Smooth muscle cell (in vitro differentiated cells): ENCODE results near the gene ALDH5A1. TPM values are rescaled to one million over a fixed set of nuclear protein-coding genes. Genes with fewer than 3 reads are reported as not detected.

Experiments
- DNase-seq: peaks from one replicate; lab custom pipeline; 2025; ENCODE audit not compliant: unreplicated experiment; lab: John Stamatoyannopoulos, UW
- H2AFZ ChIP-seq: fragments of 200-600 bp; sonication (generic); 2 replicates; pipeline ENCODE4 v1.6.0; 2016; ENCODE audit warnings: antibody characterized with exemption, low read depth, mild to moderate bottlenecking
- H3F3A ChIP-seq: fragments of 200-600 bp; sonication (generic); 2 replicates; pipeline ENCODE4 v1.6.0; 2017; ENCODE audit warnings: antibody characterized with exemption, low read depth
- H3K27ac ChIP-seq: fragments of 200-600 bp; sonication (generic); 2 replicates; pipeline ENCODE4 v1.5.1; 2016; ENCODE audit warnings: low read depth, mild to moderate bottlenecking
- H3K27me3 ChIP-seq: fragments of 200-600 bp; sonication (generic); 2 replicates; pipeline ENCODE4 v1.6.1; 2016; ENCODE audit warnings: low read depth, mild to moderate bottlenecking
- H3K36me3 ChIP-seq: fragments of 200-600 bp; sonication (generic); 2 replicates; pipeline ENCODE4 v1.5.1; 2016; ENCODE audit warnings: low read depth
- H3K4me1 ChIP-seq: fragments of 200-600 bp; sonication (generic); 2 replicates; pipeline ENCODE4 v1.5.1; 2016; ENCODE audit warnings: low read depth
- H3K4me2 ChIP-seq: fragments of 200-600 bp; sonication (generic); 2 replicates; pipeline ENCODE4 v1.6.0; 2016; ENCODE audit warnings: mild to moderate bottlenecking
- H3K4me3 ChIP-seq: fragments of 200-600 bp; sonication (generic); 2 replicates; pipeline ENCODE4 v1.5.1; 2016; ENCODE audit warnings: mild to moderate bottlenecking
- H3K79me2 ChIP-seq: fragments of 200-600 bp; sonication (generic); 2 replicates; pipeline ENCODE4 v1.6.0; 2016; ENCODE audit warnings: low read depth, mild to moderate bottlenecking
- H3K9ac ChIP-seq: fragments of 200-600 bp; sonication (generic); 2 replicates; pipeline ENCODE4 v1.6.0; 2016; ENCODE audit warnings: low read depth
- H3K9me3 ChIP-seq: fragments of 200-600 bp; sonication (generic); replicated peaks from 2 replicates; pipeline ENCODE4 v1.5.1; 2016; ENCODE audit warnings: low read depth
- H4K20me1 ChIP-seq: fragments of 200-600 bp; sonication (generic); 2 replicates; pipeline ENCODE4 v1.6.0; 2016; ENCODE audit warnings: low read depth
- CTCF ChIP-seq: fragments of 200-600 bp; sonication (generic); IDR thresholded peaks from 2 replicates; pipeline ENCODE4 v1.5.1; 2017; ENCODE audit warnings: borderline replicate concordance, mild to moderate bottlenecking, antibody characterized with exemption; ENCODE audit not compliant: insufficient read depth, poor library complexity, severe bottlenecking
- WGBS: methylation state at CpG from one replicate; pipeline ENCODE4 v1.1.7; 2016; ENCODE audit warnings: low lambda C conversion rate; 5-methylcytosine and 5-hydroxymethylcytosine counted together
- polyA plus RNA-seq: library from polyadenylated mRNA; unstranded; fragments of >200 nt; fragmentation: Nextera tagmentation; extraction: Ambion mirVana; gene quantifications from 2 replicates; pipeline ENCODE4 v1.2.1, GENCODE V29; 2016
- total RNA-seq: library from RNA; depleted of rRNA; stranded (reverse); fragments of >200 nt; gene quantifications from 2 replicates; pipeline ENCODE4 v1.2.3, GENCODE V29; 2014

The ALDH5A1 gene
- total and polyA plus RNA-seq, 2 experiments from 2014 or later, result 1.7 to 3.0 TPM

GRCh38 chr6:24469811-24470210 lies 25.0 kb upstream of the ALDH5A1 start:
- H3K27me3 ChIP-seq, result no peaks in the 10 kb centered on the region
- WGBS, result 92% methylated on average over 7 of the region's 7 CpGs
- no peaks in the 10 kb centered on the region for H3K79me2 ChIP-seq
- H3K9me3 ChIP-seq, result no peaks in the 10 kb centered on the region
- no peak overlapping the region for H3K4me3 ChIP-seq
- no peak overlapping the region for H2AFZ ChIP-seq
- H3K9ac ChIP-seq, result no peak overlapping the region
- no peaks in the 10 kb centered on the region for H3K4me1 ChIP-seq
- no peaks in the 10 kb centered on the region for H3K36me3 ChIP-seq
- no peak for DNase-seq
- no peak for TF ChIP-seq CTCF
- H3F3A ChIP-seq, result no peaks in the 10 kb centered on the region
- no peaks in the 10 kb centered on the region for H4K20me1 ChIP-seq
- H3K4me2 ChIP-seq, result no peak overlapping the region
- H3K27ac ChIP-seq, result no peak overlapping the region

- Histone ChIP-seq H3K4me2 (no peak overlapping the region), H3K9me3 (no peaks in the 10 kb centered on the region), H3F3A (no peaks in the 10 kb centered on the region), H2AFZ (no peak overlapping the region), H3K27me3 (no peaks in the 10 kb centered on the region), H4K20me1 (no peaks in the 10 kb centered on the region), H3K9ac (no peak overlapping the region), H3K4me1 (no peaks in the 10 kb centered on the region), H3K27ac (no peak overlapping the region), H3K36me3 (no peaks in the 10 kb centered on the region), H3K4me3 (no peak overlapping the region), H3K79me2 (no peaks in the 10 kb centered on the region)
- no peak for DNase-seq
- no peak for TF ChIP-seq CTCF
Observed at GRCh38 chr6:24472181-24472580, 22.6 kb upstream of the ALDH5A1 start.

GRCh38 chr6:24476631-24477030 lies 18.1 kb upstream of the ALDH5A1 start:
- Histone ChIP-seq H3K4me3 (no peak overlapping the region), H3K9ac (no peak overlapping the region), H2AFZ (no peak overlapping the region), H3K79me2 (no peaks in the 10 kb centered on the region), H3F3A (no peaks in the 10 kb centered on the region), H3K4me1 (no peaks in the 10 kb centered on the region), H4K20me1 (no peaks in the 10 kb centered on the region), H3K27ac (no peak overlapping the region), H3K4me2 (no peak overlapping the region), H3K27me3 (no peaks in the 10 kb centered on the region), H3K36me3 (no peaks in the 10 kb centered on the region), H3K9me3 (no peaks in the 10 kb centered on the region)
- TF ChIP-seq CTCF, result no peak
- 93% methylated on average over 6 of the region's 6 CpGs for WGBS
- no peak for DNase-seq

GRCh38 chr6:24477070-24477469 lies 17.7 kb upstream of the ALDH5A1 start:
- no peaks in the 10 kb centered on the region for H3F3A ChIP-seq
- no peak overlapping the region for H3K4me2 ChIP-seq
- H3K27ac ChIP-seq, result no peak overlapping the region
- no peaks in the 10 kb centered on the region for H3K4me1 ChIP-seq
- WGBS, result 92% methylated on average over 1 of the region's 1 CpG
- no peaks in the 10 kb centered on the region for H3K9me3 ChIP-seq
- TF ChIP-seq CTCF, result no peak
- H3K79me2 ChIP-seq, result no peaks in the 10 kb centered on the region
- H3K36me3 ChIP-seq, result no peaks in the 10 kb centered on the region
- no peak overlapping the region for H3K4me3 ChIP-seq
- DNase-seq, result no peak
- H3K9ac ChIP-seq, result no peak overlapping the region
- H2AFZ ChIP-seq, result no peak overlapping the region
- no peaks in the 10 kb centered on the region for H4K20me1 ChIP-seq
- H3K27me3 ChIP-seq, result no peaks in the 10 kb centered on the region
